PFSK-1 (cell line): Measurements from ENCODE around the gene THRB.

Experiments
- FOXP2 ChIP-seq: optimal IDR thresholded peaks from 2 replicates; pipeline ENCODE3; 2011; ENCODE audit warnings: borderline replicate concordance, control low read depth, inconsistent platforms; ENCODE audit not compliant: insufficient read depth; ENCODE audit errors: extremely low read length, extremely low read depth
- POLR2AphosphoS5 ChIP-seq: IDR thresholded peaks from 2 replicates; pipeline ENCODE4 v1.6.1; 2012; ENCODE audit warnings: low read depth, mild to moderate bottlenecking, control low read depth, low read length, moderate library complexity
- SIN3A ChIP-seq: IDR thresholded peaks from 2 replicates; pipeline ENCODE4 v1.6.1; 2012; ENCODE audit warnings: mild to moderate bottlenecking, low read length, moderate library complexity, borderline replicate concordance; ENCODE audit not compliant: insufficient read depth
- TAF1 ChIP-seq: IDR thresholded peaks from 2 replicates; pipeline ENCODE4 v1.6.1; 2012; ENCODE audit warnings: low read length, control low read depth, borderline replicate concordance; ENCODE audit not compliant: insufficient read depth
- TF ChIP-seq, protein P1 (sequence below), 2 experiments: IDR thresholded peaks; 2 replicates each; pipeline versions ENCODE4 v1.6.1 to v1.8.0; 2011 to 2012; ENCODE audit warnings: low read depth in 2 of 2, low read length in 2 of 2, control low read depth in 1 of 2, inconsistent platforms in 1 of 2, mild to moderate bottlenecking in 1 of 2, moderate library complexity in 1 of 2; ENCODE audit not compliant: insufficient read depth in 1 of 2

DNA sequence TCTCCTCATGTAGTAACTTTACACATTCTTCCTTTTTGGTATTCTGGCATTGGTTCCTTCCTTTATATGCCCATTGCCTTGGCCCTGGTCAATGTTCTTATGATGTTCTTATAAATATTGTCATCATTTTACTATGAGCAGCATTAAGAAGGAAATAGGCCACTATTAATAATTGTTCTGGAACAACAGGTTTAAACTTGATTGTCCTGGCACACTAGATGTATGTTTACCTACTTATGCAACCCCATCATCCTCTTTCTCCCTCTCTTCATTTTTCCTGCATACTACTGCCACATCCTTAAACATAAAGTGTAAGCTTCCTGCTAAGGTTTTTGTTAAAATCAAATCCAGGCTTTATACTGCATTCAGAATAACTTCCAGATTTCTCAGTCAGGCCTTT, 114.7 kb downstream of the THRB start:
- no peak for TF ChIP-seq POLR2AphosphoS5
- TF ChIP-seq, protein P1, sequence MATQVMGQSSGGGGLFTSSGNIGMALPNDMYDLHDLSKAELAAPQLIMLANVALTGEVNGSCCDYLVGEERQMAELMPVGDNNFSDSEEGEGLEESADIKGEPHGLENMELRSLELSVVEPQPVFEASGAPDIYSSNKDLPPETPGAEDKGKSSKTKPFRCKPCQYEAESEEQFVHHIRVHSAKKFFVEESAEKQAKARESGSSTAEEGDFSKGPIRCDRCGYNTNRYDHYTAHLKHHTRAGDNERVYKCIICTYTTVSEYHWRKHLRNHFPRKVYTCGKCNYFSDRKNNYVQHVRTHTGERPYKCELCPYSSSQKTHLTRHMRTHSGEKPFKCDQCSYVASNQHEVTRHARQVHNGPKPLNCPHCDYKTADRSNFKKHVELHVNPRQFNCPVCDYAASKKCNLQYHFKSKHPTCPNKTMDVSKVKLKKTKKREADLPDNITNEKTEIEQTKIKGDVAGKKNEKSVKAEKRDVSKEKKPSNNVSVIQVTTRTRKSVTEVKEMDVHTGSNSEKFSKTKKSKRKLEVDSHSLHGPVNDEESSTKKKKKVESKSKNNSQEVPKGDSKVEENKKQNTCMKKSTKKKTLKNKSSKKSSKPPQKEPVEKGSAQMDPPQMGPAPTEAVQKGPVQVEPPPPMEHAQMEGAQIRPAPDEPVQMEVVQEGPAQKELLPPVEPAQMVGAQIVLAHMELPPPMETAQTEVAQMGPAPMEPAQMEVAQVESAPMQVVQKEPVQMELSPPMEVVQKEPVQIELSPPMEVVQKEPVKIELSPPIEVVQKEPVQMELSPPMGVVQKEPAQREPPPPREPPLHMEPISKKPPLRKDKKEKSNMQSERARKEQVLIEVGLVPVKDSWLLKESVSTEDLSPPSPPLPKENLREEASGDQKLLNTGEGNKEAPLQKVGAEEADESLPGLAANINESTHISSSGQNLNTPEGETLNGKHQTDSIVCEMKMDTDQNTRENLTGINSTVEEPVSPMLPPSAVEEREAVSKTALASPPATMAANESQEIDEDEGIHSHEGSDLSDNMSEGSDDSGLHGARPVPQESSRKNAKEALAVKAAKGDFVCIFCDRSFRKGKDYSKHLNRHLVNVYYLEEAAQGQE (IDR thresholded peaks at IDR 0.05; ENCODE audit: insufficient read depth in 1 of 2, low read depth in 2 of 2, low read length in 2 of 2) = no peak
- no peak for TF ChIP-seq TAF1
- TF ChIP-seq SIN3A = no peak
- no peak for TF ChIP-seq FOXP2
